Mucosa of rectum (tissue), 2 donors: ENCODE data around the gene CD38.
"Not testable (repeated sequence)": the region's sequence is repeated elsewhere in the genome, so short reads cannot be mapped to it uniquely, and the experiment has no call there.

Experiments
- H3K27ac ChIP-seq, 2 donors: one replicate each; pipeline ENCODE4 v1.7.0; 2013; ENCODE audit warnings: inconsistent platforms in 2 of 2, low read depth in 2 of 2, low read length in 2 of 2
- H3K27me3 ChIP-seq, 2 donors: one replicate each; pipeline ENCODE4 v1.7.0; 2013; ENCODE audit warnings: low read length in 2 of 2; ENCODE audit not compliant: control insufficient read depth in 2 of 2, insufficient read depth in 2 of 2
- H3K36me3 ChIP-seq, 2 donors: one replicate each; pipeline ENCODE4 v1.7.0; 2013; ENCODE audit warnings: low read length in 2 of 2; ENCODE audit not compliant: control insufficient read depth in 2 of 2, insufficient read depth in 2 of 2
- H3K4me1 ChIP-seq, 2 donors: one replicate each; pipeline ENCODE4 v1.7.0; 2013; ENCODE audit warnings: low read length in 2 of 2, mild to moderate bottlenecking in 1 of 2; ENCODE audit not compliant: control insufficient read depth in 2 of 2, insufficient read depth in 2 of 2
- H3K4me3 ChIP-seq, 2 donors: one replicate each; pipeline ENCODE4 v1.7.0; 2013; ENCODE audit warnings: low read length in 2 of 2
- H3K9ac ChIP-seq, 2 donors: one replicate each; pipeline ENCODE4 v1.7.0; 2013; ENCODE audit warnings: low read length in 2 of 2, low read depth in 1 of 2, mild to moderate bottlenecking in 1 of 2
- H3K9me3 ChIP-seq, 2 donors: one replicate each; pipeline ENCODE4 v1.7.0; 2013; ENCODE audit warnings: low read length in 2 of 2; ENCODE audit not compliant: control insufficient read depth in 2 of 2
- donor health status: healthy.
- donor health status: Normal muscosa, but diverticular disease.

CD38 gene

DNA sequence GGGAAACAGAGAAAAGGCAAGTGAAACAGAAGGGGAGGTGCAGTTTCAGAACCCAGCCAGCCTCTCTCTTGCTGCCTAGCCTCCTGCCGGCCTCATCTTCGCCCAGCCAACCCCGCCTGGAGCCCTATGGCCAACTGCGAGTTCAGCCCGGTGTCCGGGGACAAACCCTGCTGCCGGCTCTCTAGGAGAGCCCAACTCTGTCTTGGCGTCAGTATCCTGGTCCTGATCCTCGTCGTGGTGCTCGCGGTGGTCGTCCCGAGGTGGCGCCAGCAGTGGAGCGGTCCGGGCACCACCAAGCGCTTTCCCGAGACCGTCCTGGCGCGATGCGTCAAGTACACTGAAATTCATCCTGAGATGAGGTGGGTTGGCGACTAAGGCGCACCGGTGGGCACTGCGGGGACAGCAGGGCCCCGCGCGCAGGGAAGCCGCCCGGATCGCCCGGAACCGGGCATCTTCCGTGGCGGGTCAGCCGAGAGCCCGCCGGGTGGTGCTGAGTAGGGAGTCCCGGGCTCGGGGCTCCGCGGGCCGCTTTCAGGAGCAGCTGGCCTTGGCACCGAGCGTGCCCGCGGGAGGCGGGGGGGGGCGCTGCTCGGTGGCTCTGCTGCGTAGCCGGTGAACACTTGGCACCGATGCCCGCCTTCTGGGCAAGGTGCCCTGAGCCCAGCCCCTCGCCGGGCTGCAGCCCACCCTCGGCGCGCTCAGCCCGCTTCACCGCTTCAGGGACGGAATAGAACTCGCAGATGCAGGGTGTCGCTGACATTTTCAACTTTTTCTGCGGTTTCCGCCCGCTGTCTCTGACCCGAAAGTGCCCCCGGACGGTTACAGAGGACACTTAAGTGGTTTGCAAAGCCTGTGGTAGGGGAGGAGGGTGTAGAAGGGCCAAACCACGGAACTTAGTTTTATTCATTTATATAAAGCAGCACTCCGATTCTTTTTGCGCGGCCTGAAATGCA is at the start of gene CD38:
Gene CD38, plus strand, starts transcription at position 40 of the 953 bp plus-strand sequence. Its CDS starts 87 bp downstream, at position 127.
- Histone ChIP-seq H3K4me1 (peaks cover 9 to 11% of the 10 kb centered on the region in 2 donors), H3K9ac (peak within 1 kb of the TSS; percentile 47 to 54), H3K27me3 (no peaks in the 10 kb centered on the region), H3K36me3 (no peaks in the 10 kb centered on the region), H3K9me3 (no peaks in the 10 kb centered on the region), H3K4me3 (peak within 1 kb of the TSS; percentile 62 to 70), H3K27ac (peak within 1 kb of the TSS in 1 of 2 donors; percentile 58)

DNA sequence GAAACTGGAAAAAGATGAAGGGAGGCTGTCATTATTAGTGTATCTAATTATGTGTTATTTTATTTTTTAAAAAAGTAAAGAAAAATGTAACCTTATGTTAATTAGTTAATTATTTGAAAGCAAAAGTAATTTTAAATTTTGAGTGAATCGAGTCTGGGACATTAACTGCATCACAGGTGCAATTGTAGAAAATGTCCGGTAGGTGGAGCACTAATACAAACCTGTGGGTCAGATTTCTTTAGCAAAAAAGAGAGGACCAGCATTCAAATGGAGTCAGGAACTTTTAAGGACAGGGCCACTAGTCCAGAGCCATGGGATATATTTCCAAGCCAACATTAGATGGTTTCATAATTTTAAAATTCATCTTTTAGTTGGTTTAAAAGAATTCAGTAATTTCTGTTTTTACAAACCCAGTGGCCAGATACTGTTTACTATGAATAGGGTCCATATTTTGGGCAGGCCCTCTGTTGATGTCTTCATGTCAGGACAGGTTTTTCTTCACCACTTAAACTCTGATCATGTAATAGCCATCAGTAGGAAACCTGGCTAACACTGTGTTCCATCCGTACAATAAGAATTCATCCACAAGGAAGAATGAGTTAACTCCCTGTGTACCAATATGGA is 48.1 kb upstream of the CD38 start:
- no peak overlapping the region for H3K4me3 ChIP-seq
- H3K36me3 ChIP-seq = no peaks in the 10 kb centered on the region
- H3K4me1 ChIP-seq = no peaks in the 10 kb centered on the region
- no peaks in the 10 kb centered on the region for H3K27me3 ChIP-seq
- no peak overlapping the region for H3K27ac ChIP-seq
- H3K9ac ChIP-seq = no peak overlapping the region
- H3K9me3 ChIP-seq = no peaks in the 10 kb centered on the region

DNA sequence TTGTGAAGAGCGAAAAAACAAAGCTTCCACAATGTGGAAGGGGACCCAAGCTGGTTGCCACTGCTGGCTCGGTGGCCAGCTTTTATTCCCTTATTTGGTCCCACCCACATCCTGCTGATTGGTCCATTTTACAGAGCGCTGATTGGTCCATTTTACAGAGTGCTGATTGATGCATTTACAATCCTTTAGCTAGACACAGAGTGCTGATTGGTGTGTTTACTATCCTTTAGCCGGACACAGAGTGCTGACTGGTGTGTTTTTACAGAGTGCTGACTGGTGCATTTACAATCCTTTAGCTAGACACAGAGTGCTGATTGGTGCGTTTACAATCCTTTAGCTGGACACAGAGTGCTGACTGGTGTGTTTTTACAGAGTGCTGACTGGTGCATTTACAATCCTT is 45.1 kb upstream of the CD38 start:
- H3K9me3 ChIP-seq, H3K36me3 ChIP-seq, H3K4me3 ChIP-seq, H3K9ac ChIP-seq, H3K4me1 ChIP-seq, H3K27ac ChIP-seq, H3K27me3 ChIP-seq: not testable (repeated sequence)

DNA sequence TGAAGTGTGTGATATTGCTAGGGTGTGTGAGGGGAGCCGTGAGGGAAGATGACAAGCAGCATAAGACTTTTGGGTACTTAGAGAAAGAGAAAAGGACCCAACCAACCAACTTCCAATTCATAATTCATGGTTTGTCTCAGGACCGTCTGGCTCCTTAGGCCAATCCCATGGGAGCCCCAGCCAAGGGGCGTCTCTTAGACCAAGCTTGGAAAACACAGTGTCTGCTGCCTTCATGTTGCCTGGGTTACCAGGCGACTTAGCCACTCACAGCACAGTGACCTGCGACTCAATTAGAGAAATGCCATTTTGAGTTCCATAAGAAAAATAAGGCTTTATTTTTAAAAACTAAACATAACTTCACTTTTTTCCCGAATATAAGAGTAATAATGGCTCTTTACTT is 42.6 kb upstream of the CD38 start:
- no peaks in the 10 kb centered on the region for H3K36me3 ChIP-seq
- no peaks in the 10 kb centered on the region for H3K4me1 ChIP-seq
- H3K4me3 ChIP-seq = no peak overlapping the region
- no peak overlapping the region for H3K9ac ChIP-seq
- H3K27me3 ChIP-seq = no peaks in the 10 kb centered on the region
- no peaks in the 10 kb centered on the region for H3K9me3 ChIP-seq
- no peak overlapping the region for H3K27ac ChIP-seq

DNA sequence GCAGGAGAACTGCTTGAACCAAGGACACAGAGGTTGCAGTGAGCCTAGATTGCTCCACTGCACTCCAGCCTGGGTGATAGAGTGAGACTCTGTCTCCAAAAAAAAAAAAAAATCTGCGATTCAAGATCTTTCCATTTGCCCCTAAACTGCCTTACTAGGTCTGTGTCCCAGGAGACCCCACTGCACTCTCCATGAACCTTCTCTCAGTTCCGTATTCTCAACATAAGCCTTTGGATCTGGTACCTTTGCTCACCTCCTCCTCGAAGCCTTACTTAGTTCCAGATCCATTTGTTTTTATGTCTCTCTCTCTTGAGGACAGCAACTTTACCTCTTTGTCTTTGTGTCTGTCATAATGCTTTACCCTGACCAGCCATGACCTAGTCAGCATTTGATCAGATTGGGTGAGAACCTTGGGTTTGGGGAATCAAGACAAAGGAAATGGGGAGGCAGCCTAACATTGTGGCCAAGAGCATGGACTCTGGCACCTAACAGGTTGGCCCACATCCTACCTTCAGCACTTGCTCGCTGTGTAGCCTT is 41.5 kb upstream of the CD38 start:
- Histone ChIP-seq H3K4me3 (no peak overlapping the region), H3K27me3 (no peaks in the 10 kb centered on the region), H3K36me3 (no peaks in the 10 kb centered on the region), H3K4me1 (no peaks in the 10 kb centered on the region), H3K9ac (no peak overlapping the region), H3K9me3 (no peaks in the 10 kb centered on the region), H3K27ac (no peak overlapping the region)

DNA sequence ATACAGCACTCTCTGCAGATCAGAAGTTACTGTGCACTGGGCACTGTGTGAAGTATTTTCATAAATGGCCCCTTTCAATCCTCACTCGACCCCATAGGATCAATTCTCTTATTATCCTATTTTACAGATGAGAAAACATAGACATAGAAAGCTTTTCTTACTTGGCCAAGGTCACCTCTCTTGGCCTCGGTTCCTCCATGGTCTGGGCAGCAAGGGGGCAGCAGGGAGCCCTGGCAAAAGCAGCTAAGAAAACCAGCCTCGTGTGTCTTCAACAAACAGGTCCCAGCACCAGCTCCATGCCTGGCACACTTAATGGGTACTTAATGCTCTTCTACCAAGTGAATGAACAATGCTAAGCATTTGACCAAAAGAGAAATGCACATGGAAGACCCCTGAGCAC is 40.9 kb upstream of the CD38 start:
- no peak overlapping the region for H3K27ac ChIP-seq
- H3K9me3 ChIP-seq = no peaks in the 10 kb centered on the region
- H3K27me3 ChIP-seq = no peaks in the 10 kb centered on the region
- no peaks in the 10 kb centered on the region for H3K36me3 ChIP-seq
- H3K4me1 ChIP-seq = no peaks in the 10 kb centered on the region
- H3K9ac ChIP-seq = no peak overlapping the region
- no peak overlapping the region for H3K4me3 ChIP-seq

DNA sequence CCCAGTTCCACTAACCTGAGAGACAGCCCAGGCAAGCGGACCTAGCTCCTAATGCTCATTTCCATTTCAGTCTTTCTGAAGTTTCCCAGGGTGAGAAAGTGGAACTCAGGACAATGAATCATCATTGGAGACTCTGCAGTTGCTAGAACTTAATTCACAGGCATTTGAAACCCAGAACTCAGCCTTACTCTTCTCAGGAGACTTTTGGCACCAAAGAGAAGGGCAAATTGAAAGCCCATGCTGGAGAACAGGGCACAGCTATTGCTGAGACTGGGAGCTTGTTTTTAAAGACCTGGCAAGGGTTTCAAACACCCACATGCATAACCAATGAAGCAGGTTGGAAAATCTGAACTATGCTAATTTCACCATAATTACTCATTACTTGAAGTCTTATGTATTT is 39.3 kb upstream of the CD38 start:
- H3K9ac ChIP-seq = no peak overlapping the region
- no peaks in the 10 kb centered on the region for H3K4me1 ChIP-seq
- H3K36me3 ChIP-seq = no peaks in the 10 kb centered on the region
- H3K9me3 ChIP-seq = no peaks in the 10 kb centered on the region
- H3K4me3 ChIP-seq = no peak overlapping the region
- H3K27me3 ChIP-seq = no peaks in the 10 kb centered on the region
- H3K27ac ChIP-seq = no peak overlapping the region

DNA sequence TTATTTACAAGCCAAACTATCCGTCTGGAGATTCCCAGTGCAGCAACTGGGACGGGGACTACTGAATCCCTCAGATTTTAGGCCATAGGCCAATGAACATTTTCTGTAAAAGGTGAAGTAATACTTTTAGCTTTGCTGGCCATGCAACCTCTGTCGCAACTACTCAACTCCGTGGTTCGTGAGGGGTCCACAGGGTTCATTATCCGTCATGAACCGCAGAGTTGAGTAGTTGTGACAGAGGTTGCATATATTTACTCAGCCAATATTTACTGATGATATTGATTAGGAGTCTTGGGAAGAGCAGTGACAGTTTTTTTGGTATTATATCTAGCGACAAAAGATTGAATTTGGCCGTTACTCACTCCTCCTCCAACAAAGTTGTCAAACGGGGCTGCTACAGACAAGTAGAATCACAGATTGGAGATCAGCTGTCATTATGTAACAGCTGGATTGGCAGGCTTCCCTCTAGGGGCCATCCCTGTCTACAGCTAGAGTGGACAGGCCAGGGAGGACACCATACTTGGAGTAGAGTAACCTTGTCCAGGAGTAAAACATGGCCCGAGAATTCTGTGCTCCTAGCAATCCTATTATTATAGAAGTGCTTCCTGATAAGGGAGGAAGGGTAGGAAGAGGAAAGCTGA is 37.2 kb upstream of the CD38 start:
- no peak overlapping the region for H3K27ac ChIP-seq
- H3K4me1 ChIP-seq = no peaks in the 10 kb centered on the region
- no peak overlapping the region for H3K4me3 ChIP-seq
- no peaks in the 10 kb centered on the region for H3K27me3 ChIP-seq
- no peaks in the 10 kb centered on the region for H3K36me3 ChIP-seq
- H3K9ac ChIP-seq = no peak overlapping the region
- H3K9me3 ChIP-seq = no peaks in the 10 kb centered on the region

DNA sequence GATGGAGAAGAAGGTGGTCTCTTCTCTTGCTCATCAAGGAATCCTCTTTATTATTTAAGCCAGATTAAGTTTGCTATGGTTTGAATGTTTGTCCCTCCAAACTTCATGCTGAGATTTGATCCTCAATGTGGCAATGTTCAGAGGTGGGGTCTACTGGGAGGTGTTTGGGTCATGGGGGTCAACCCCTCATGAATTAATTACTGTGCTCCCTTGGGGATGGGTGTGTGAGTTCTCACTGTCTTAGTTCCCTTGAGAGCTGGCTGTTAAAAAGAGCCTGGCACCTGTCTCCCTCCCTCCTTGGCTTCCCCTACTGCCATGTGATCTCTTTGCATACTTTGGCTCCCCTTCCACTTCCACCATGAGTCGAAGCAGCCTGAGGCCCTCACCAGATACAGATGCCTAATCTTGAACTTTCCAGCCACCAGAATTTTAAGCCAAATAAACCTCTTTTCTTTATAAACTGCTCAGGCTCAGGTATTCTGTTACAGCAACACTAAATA is 36.0 kb upstream of the CD38 start:
- H3K9ac ChIP-seq = no peak overlapping the region
- no peaks in the 10 kb centered on the region for H3K9me3 ChIP-seq
- no peaks in the 10 kb centered on the region for H3K36me3 ChIP-seq
- no peaks in the 10 kb centered on the region for H3K27me3 ChIP-seq
- no peaks in the 10 kb centered on the region for H3K4me1 ChIP-seq
- H3K27ac ChIP-seq = no peak overlapping the region
- no peak overlapping the region for H3K4me3 ChIP-seq

DNA sequence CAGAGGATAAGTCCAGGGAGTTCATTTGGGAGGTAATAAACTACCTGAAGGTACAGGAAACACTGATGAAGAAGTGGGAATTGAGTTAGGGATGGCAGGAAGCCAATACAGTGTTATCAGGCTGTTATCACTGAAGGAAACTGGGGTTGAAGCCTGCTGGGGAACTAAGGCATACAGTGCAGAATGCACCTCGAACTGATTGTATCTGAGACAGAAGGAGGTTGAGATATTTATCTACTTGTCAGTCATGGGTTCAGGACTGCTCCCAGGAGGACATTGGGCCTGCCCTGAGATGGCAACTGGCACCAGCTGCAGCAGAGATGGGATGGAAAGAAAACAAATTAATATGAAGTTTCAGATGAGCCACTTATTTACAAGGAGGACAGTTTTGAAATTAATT is 35.5 kb upstream of the CD38 start:
- H3K9ac ChIP-seq = no peak overlapping the region
- no peaks in the 10 kb centered on the region for H3K4me1 ChIP-seq
- no peaks in the 10 kb centered on the region for H3K9me3 ChIP-seq
- no peaks in the 10 kb centered on the region for H3K27me3 ChIP-seq
- no peak overlapping the region for H3K27ac ChIP-seq
- no peaks in the 10 kb centered on the region for H3K36me3 ChIP-seq
- no peak overlapping the region for H3K4me3 ChIP-seq
